HG03066 (cell line): ENCODE results near the gene KDELR1.

Source experiments
- ATAC-seq: cut with Tn5 transposase; IDR thresholded peaks from one replicate; pipeline ENCODE4 v1.9.1; 2021; ENCODE audit warnings: low read depth; ENCODE audit not compliant: unreplicated experiment

KDELR1 gene

DNA sequence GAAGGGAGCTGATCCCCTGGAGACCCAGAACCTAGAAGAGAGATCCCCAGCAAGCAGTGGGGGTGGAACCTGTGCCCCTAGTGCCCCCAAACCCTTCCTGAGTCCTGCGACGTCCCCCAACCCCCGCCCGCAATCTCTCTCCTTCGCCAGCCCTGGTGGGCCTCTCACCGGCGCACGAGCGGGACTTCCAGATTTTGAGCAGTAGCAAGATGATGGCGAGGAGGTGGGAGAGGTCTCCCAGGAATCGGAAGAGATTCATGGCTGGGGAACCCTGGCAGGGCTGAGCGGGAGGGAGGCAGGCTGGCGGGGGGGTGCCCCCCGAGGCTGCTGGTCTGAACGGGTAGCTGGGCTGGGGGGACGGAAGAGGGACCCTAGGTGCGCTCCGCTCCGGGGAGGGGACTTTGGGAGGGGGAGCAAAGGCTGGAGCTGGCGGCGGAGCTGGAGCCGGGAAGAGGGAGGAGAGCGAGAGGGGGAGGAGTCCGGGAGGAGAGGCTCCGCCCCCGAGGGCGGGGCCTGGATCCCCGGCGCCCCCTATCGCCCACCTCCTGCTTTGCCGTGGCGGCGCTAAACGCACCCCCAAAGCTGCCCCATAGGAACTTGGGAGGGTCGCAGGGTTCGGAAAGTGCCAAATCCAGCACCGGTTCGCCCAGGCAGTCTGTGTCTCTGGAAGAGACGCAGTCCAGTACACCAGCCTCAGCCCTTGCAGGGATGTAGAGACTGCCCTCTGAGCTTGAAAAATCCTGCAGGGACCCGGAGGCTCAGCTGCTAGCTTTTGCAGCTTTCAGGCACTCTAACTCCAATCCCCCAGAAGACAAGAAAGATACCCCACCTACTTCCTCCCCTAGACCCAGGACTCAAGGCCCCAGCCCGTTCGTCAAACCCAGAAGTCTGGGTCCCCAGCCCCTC, at the start of gene KDELR1:
Gene KDELR1, minus strand, starts transcription at position 452 of the 906 bp plus-strand sequence. Its CDS starts 193 bp downstream, at position 259.
- ATAC-seq: peak; percentile 78

DNA sequence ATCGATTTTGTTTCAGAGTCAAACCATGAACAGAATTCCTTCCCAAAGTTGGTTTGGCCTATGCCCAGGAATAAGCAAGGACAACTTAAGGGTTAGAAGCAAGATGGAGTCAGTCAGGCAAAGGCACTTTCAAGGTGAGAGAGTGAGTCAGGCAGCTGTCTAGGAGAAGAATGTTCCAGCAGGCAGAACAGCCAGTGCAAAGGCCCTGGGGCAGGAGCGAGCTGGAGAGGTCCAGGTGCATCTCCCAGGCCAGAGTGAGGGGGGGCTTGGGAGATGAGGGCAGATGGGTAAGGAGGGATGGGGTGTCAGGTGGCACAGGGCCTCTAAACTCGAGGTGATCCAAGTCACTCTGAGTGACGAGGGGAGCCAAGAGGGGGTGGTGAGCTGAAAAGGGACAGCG, 45.2 kb upstream of the KDELR1 start:
- ATAC-seq: no peak

DNA sequence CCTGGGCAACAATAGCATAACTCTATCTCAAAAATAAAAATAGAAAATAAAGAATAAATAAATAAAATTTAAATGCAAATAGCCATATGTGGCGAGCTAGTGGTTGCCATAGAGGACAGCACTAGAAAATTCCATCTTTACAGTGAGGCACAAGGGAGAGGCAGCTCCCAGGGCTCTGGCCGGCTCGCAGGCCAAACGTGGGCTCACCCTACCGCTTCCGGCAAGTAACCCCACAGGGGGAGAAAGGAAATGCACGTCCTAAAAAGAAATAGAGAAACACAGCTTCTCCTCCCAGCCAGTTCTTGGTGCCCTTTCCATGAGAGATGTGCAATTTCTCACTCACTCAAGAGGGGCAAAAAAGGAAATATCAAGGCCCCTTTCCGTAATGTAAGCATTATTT, 42.0 kb upstream of the KDELR1 start:
- ATAC-seq: no peak

GRCh38 chr19:48428670-48429069, 37.3 kb upstream of the KDELR1 start:
- no peak for ATAC-seq

- no peak for ATAC-seq
These were observed 33.4 kb upstream of the KDELR1 start for GRCh38 chr19:48424694-48425219.

DNA sequence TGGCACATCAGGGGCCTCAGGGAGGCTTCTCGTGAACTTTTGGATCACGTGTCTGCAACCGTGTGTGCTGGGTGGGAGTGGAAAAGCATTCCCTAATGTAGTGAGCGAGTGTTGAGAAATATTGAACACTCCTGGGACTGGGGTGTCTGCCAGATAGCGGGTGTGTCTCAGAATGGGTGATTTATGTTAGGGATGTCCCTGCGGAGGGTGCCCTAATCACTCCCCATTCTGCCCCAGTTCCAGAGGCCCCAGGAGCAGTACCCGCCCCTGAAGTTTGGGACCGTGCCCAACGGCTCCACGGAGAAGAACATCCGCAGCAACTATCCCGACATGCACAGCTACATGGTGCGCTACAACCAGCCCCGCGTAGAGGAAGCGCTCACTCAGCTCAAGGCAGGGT, 30.2 kb upstream of the KDELR1 start:
- ATAC-seq: no peak

GRCh38 chr19:48419158-48419920, 28.0 kb upstream of the KDELR1 start:
- ATAC-seq: no peak

DNA sequence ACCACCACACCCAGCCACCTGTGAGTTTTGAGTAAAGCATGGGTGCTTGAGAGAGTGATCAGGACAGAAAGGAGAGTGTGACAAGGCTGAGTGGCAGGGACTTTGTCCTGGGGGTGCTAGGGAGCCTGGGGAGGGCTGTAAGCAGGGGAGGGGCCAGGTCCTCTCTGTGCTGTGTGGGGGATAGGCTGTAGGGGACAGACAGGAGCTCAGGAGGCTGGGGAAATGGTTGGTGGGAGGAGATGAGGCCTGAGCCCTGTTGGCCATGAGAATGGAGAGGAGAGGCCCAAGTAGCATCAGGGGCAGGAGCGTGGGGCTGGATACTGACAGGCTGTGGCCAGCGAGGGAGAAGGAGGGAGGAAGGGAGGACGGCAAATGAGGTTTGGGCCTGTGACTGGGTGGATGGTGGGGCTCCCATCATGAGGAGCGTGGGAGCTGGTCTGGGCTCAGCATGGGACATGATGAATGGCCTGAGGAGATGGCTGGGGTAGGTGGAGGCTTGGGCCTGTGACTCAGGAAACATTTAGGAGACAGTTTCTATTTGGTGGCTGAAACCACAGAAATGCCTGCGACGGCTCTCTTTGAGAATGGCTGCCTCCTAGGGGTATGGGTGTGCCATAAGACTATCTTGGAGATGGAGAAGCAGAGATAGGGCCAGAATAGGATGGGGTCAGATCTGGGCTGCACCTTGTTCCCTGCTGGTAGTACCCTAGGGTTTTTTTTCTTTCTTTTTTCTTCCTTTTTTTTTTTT, 27.1 kb upstream of the KDELR1 start:
- no peak for ATAC-seq

DNA sequence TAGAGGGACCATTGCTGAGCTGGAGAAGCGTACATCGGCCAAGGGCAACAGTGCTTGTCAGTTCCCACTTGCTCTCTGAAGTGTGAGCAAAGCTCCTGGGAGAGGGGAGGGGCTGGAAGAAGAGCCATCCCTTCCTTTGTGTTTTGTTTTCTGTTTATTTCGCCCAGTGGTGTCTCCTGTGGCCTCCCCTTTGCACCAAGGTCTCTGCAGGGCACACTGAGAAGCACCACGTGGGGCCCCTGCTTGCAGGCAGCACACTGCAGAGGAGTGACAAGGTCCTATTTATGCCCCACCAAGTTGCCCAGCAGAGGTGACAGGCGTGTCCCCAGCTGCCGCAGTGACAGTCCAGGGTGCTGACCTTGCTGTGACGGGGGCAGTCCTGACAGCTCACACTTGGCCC, 26.1 kb upstream of the KDELR1 start:
- ATAC-seq: no peak

GRCh38 chr19:48415806-48416221, 24.5 kb upstream of the KDELR1 start:
- ATAC-seq: no peak

DNA sequence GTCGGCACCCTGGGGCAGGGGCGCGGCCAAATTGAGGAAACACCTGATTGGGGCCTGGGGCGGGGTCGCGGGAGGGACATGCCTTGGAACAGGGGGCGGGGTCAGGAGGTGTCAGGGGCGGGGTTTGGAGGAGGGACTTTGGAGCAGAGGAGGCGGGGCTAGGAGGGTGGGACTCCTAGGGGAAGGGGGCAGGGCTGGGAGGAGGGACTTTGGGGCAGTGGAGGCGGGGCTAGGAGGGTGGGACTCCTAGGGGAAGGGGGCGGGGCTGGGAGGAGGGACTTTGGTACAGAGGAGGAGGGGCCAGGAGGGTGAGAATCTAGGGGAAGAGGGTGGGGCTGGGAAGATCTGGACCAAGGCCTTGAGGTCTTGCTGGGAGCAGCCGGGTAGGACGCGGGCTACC, 24.0 kb upstream of the KDELR1 start:
- ATAC-seq: no peak

- no peak for ATAC-seq
These were observed 22.7 kb upstream of the KDELR1 start for GRCh38 chr19:48413879-48414587.

GRCh38 chr19:48405850-48406249, 14.5 kb upstream of the KDELR1 start:
- ATAC-seq: no peak

DNA sequence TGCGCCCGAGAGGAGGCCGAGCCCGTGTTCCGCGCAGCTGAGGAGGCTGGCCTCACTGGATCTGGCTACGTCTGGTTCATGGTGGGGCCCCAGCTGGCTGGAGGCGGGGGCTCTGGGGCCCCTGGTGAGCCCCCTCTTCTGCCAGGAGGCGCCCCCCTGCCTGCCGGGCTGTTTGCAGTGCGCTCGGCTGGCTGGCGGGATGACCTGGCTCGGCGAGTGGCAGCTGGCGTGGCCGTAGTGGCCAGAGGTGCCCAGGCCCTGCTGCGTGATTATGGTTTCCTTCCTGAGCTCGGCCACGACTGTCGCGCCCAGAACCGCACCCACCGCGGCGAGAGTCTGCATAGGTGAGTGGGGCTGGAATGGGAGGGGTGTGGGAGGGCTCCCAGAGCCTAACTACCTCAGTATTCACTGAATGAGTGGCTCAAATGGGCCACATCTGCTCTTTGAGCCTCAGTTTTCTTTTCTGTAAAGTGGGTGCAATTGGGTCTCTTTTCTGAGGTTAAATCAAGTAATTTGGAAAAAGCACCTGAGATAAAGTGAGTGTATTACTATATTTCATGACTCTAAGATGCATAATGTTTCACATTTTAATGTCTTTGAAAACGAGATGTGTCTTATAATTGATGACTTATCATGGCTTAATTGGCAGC, 13.8 kb upstream of the KDELR1 start:
- no peak for ATAC-seq

- no peak for ATAC-seq
These were observed 12.3 kb upstream of the KDELR1 start for GRCh38 chr19:48403606-48404005.

GRCh38 chr19:48401287-48401686, 9.9 kb upstream of the KDELR1 start:
- no peak for ATAC-seq

DNA sequence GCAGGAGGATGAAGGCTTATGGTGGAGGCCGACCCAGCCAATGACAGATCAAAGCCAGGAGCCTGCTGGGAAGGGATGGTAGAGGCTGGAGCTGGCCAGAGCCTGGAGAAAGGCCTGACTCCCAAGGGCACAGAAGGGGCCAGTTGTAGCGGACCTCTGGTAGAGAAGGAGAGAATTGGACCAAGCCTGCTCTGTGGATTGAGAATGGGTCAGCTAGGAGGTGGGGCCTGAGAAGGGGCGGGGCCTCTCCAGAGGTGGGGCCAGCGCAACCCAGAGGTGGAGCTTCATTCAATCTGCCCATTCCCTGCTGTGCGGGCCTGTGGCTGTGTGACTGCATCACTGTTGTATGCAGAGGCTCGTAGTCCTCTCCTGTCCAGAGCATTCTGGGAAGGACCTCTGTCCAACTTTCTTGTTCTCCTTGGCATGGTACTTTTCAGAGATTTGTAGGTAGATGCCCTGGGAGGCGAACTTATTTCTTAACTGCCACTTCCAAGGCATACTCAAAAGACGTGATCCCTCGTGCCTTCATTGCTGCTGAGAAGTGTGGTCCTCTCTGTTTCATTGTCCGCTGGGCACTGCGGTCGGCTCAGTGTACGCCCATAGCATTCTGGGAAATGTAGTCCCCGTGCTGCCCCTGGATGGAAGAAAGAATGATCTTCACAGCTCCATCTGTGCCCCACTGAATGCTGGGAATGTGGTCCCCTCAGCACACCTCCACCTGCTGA, 8.8 kb upstream of the KDELR1 start:
- ATAC-seq: no peak

- ATAC-seq: no peak
These were observed 7.3 kb upstream of the KDELR1 start for GRCh38 chr19:48398375-48399235.
